K562 (cell line): ENCODE measurements around the gene HRH3.

Experiments used
- BDP1 ChIP-seq: IDR thresholded peaks from 3 replicates; pipeline ENCODE4 v1.6.1; 2011; ENCODE audit not compliant: insufficient read length, insufficient read depth
- ESRRB ChIP-seq: fragments of 250-450 bp; sonication (Bioruptor Pico); IDR thresholded peaks from 2 replicates; pipeline ENCODE4 v1.5.0; 2020; ENCODE audit warnings: mild to moderate bottlenecking, moderate library complexity, borderline replicate concordance
- GTF2F1 ChIP-seq: IDR thresholded peaks from 2 replicates; pipeline ENCODE4 v1.6.1; 2011; ENCODE audit warnings: low read depth, low read length, improper control_type of control experiment
- KLF16 ChIP-seq: IDR thresholded peaks from 2 replicates; pipeline ENCODE4 v1.6.1; 2016; ENCODE audit warnings: antibody characterized with exemption
- MTA2 ChIP-seq: fragments of 450-650 bp; IDR thresholded peaks from 2 replicates; pipeline ENCODE4 v1.6.1; 2016; ENCODE audit warnings: low read depth
- NFRKB ChIP-seq: fragments of 450-650 bp; IDR thresholded peaks from 2 replicates; pipeline ENCODE4 v1.6.1; 2016; ENCODE audit warnings: low read depth
- NR3C1 ChIP-seq: sonication (generic); formaldehyde crosslinking; IDR thresholded peaks from 2 replicates; pipeline ENCODE4 v1.8.1; 2022; ENCODE audit warnings: missing genetic modification reagents
- POLR2A ChIP-seq: fragments of 450-650 bp; conservative IDR thresholded peaks from 2 replicates; pipeline ENCODE4 v1.6.1; 2016
- POLR2AphosphoS2 ChIP-seq: IDR thresholded peaks from 2 replicates; pipeline ENCODE4 v1.6.1; 2012; ENCODE audit warnings: low read length, improper control_type of control experiment
- POLR2AphosphoS5 ChIP-seq: IDR thresholded peaks from 2 replicates; pipeline ENCODE4 v1.6.1; 2011; ENCODE audit warnings: mild to moderate bottlenecking, low read depth, low read length, moderate library complexity; ENCODE audit not compliant: control insufficient read depth, insufficient read depth
- RAD21 ChIP-seq, 2 experiments: fragments of 250-450 bp in 1 of 2; fragments of 450-650 bp in 1 of 2; sonication (Bioruptor Pico) in 1 of 2; formaldehyde crosslinking in 1 of 2; IDR thresholded peaks in 1 of 2; conservative IDR thresholded peaks in 1 of 2; 2 replicates each; pipeline versions ENCODE4 v1.4.0 to v1.8.0; 2020 to 2022; ENCODE audit warnings: mild to moderate bottlenecking in 2 of 2, moderate library complexity in 1 of 2
- SP1 ChIP-seq: sonication (generic); formaldehyde crosslinking; IDR thresholded peaks from 2 replicates; pipeline ENCODE4 v1.8.1; 2022; ENCODE audit warnings: mild to moderate bottlenecking, missing genetic modification reagents
- ZNF324 ChIP-seq: fragments of 250-450 bp; sonication (Bioruptor Pico); IDR thresholded peaks from 2 replicates; pipeline ENCODE4 v1.4.0; 2020; ENCODE audit warnings: mild to moderate bottlenecking
- TF ChIP-seq, protein P1 (sequence below): fragments of 250-450 bp; sonication (Bioruptor Pico); IDR thresholded peaks from 2 replicates; pipeline ENCODE4 v1.8.0; 2021; ENCODE audit warnings: moderate library complexity, mild to moderate bottlenecking, inconsistent platforms

- TF ChIP-seq, protein P1, sequence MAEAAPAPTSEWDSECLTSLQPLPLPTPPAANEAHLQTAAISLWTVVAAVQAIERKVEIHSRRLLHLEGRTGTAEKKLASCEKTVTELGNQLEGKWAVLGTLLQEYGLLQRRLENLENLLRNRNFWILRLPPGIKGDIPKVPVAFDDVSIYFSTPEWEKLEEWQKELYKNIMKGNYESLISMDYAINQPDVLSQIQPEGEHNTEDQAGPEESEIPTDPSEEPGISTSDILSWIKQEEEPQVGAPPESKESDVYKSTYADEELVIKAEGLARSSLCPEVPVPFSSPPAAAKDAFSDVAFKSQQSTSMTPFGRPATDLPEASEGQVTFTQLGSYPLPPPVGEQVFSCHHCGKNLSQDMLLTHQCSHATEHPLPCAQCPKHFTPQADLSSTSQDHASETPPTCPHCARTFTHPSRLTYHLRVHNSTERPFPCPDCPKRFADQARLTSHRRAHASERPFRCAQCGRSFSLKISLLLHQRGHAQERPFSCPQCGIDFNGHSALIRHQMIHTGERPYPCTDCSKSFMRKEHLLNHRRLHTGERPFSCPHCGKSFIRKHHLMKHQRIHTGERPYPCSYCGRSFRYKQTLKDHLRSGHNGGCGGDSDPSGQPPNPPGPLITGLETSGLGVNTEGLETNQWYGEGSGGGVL, result no peak
- TF ChIP-seq ESRRB, result no peak
- no peak for TF ChIP-seq KLF16
- no peak for TF ChIP-seq NFRKB
- TF ChIP-seq POLR2AphosphoS2, result no peak
- no peak for TF ChIP-seq NR3C1 (CRISPR knock-in tag)
- TF ChIP-seq GTF2F1, result no peak
- TF ChIP-seq RAD21 (CRISPR knock-in tag; conservative IDR thresholded peaks at IDR 0.05 in 1 of 2, IDR thresholded peaks at IDR 0.05 in 1 of 2), result no peak
- TF ChIP-seq ZNF324, result no peak
- TF ChIP-seq BDP1, result no peak
- no peak for TF ChIP-seq MTA2
- no peak for TF ChIP-seq SP1 (CRISPR knock-in tag)
- no peak for TF ChIP-seq POLR2AphosphoS5
- TF ChIP-seq POLR2A, result no peak
Measured at GRCh38 chr20:62241506-62241905, 21.4 kb upstream of the HRH3 start.
